Transverse colon (tissue), 4 donors: Measurements from ENCODE around the gene NLGN1. TPM values are rescaled to one million over a fixed set of nuclear protein-coding genes. Genes with fewer than 3 reads are reported as not detected.

ENCODE experiments used
- DNase-seq: peaks from one replicate; pipeline ENCODE4 v3.0.0-alpha.2; 2019
- H3K27ac ChIP-seq, 4 donors: fragments of 200-600 bp; sonication (generic); 2 replicates each; pipeline ENCODE4 v1.5.1; 2016 to 2018; ENCODE audit warnings: inconsistent platforms in 4 of 4
- H3K27me3 ChIP-seq: fragments of 200-600 bp; sonication (generic); 2 replicates; pipeline ENCODE4 v1.5.1; 2017; ENCODE audit warnings: inconsistent platforms
- H3K36me3 ChIP-seq, 4 donors: fragments of 200-600 bp; sonication (generic); 2 replicates each; pipeline ENCODE4 v1.5.1; 2017 to 2019; ENCODE audit warnings: inconsistent platforms in 4 of 4
- H3K4me1 ChIP-seq, 4 donors: fragments of 200-600 bp; sonication (generic); 2 replicates each; pipeline ENCODE4 v1.5.1; 2017 to 2020; ENCODE audit warnings: inconsistent platforms in 4 of 4
- H3K4me3 ChIP-seq, 4 donors: fragments of 200-600 bp; sonication (generic); 1 replicate in 1 of 4; 2 replicates in 3 of 4; pipeline versions ENCODE4 v1.5.1 to v1.6.1; 2017 to 2019; ENCODE audit warnings: inconsistent platforms in 4 of 4
- H3K9me3 ChIP-seq, 2 donors: fragments of 200-600 bp; sonication (generic); 2 replicates each; pipeline ENCODE4 v1.5.1; 2017 to 2019; ENCODE audit warnings: inconsistent platforms in 2 of 2
- EP300 ChIP-seq: sonication (generic); formaldehyde crosslinking; IDR thresholded peaks from one replicate; pipeline ENCODE4 v1.6.1; 2017; ENCODE audit warnings: antibody characterized with exemption, low read depth
- POLR2A ChIP-seq: fragments of 450-650 bp; IDR thresholded peaks from one replicate; pipeline ENCODE4 v1.6.1; 2016; ENCODE audit warnings: antibody characterized with exemption, mild to moderate bottlenecking, moderate library complexity
- POLR2AphosphoS5 ChIP-seq, 3 donors: sonication (generic); formaldehyde crosslinking; IDR thresholded peaks; one replicate each; pipeline ENCODE4 v1.6.1; 2016; ENCODE audit warnings: antibody characterized with exemption in 3 of 3
- WGBS, 2 donors: methylation state at CpG; one replicate each; pipeline ENCODE4 v1.1.5; 2018; ENCODE audit warnings: low coverage in 1 of 2; 5-methylcytosine and 5-hydroxymethylcytosine counted together
- in situ Hi-C, 4 donors: fragments of 200-750 bp; cut with MboI; loops; one replicate each; pipeline versions ENCODE4 v1.15.0 to v1.15.1; 2017; ENCODE audit warnings: low sequenced_read_pairs in 3 of 4, low pct_ligation_motif_present in 1 of 4, low pct_unique_long_range_greater_than_20kb in 1 of 4
- intact Hi-C: fragments of 100-400 bp; cut with DNase I; formaldehyde crosslinking; loops from one replicate; pipeline ENCODE4 v1.15.1; 2023; ENCODE audit warnings: low total_unique reads
- total RNA-seq, 4 donors: library from RNA; depleted of rRNA; stranded (reverse); fragments of >200 nt; gene quantifications; one replicate each; pipeline ENCODE4 v1.1.0, GENCODE V29; 2016
- TF ChIP-seq, protein P1 (sequence below), 5 experiments: fragments of 200-600 bp in 3 of 5; fragments of 450-650 bp in 2 of 5; sonication (generic) in 3 of 5; IDR thresholded peaks; 1 replicate in 2 of 5; 2 replicates in 3 of 5; pipeline ENCODE4 v1.5.1; 2016 to 2017; ENCODE audit warnings: antibody characterized with exemption in 5 of 5, inconsistent platforms in 3 of 5, mild to moderate bottlenecking in 2 of 5, moderate library complexity in 1 of 5

Gene NLGN1
- total RNA-seq, 4 donors from 2014 or later: 0.40 to 5.2 (median 1.9) TPM; not detected in 1

DNA sequence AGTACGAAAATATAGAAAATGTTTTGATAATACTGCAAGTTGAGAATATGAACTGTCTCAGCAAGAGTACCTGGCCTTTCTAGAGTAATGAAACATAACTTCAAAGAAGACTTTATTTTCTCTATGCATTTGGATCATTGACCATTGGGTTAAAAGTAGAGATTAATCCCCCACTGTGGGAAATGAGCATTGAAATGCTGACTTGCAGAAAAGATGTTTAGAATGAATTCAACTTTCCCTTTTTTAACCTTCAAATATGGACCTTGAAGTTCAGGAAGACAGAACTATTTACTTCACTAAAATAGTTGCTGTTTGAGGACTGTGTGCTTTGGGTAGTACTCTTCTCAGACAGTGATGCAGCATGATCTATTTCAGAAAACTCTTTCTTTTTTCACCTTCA, 75.7 kb downstream of the NLGN1 start:
- H3K27ac ChIP-seq: no peak overlapping the region
- no peaks in the 10 kb centered on the region for H3K36me3 ChIP-seq
- H3K27me3 ChIP-seq: no peaks in the 10 kb centered on the region
- no peak for TF ChIP-seq EP300
- TF ChIP-seq POLR2A: no peak
- TF ChIP-seq, protein P1, sequence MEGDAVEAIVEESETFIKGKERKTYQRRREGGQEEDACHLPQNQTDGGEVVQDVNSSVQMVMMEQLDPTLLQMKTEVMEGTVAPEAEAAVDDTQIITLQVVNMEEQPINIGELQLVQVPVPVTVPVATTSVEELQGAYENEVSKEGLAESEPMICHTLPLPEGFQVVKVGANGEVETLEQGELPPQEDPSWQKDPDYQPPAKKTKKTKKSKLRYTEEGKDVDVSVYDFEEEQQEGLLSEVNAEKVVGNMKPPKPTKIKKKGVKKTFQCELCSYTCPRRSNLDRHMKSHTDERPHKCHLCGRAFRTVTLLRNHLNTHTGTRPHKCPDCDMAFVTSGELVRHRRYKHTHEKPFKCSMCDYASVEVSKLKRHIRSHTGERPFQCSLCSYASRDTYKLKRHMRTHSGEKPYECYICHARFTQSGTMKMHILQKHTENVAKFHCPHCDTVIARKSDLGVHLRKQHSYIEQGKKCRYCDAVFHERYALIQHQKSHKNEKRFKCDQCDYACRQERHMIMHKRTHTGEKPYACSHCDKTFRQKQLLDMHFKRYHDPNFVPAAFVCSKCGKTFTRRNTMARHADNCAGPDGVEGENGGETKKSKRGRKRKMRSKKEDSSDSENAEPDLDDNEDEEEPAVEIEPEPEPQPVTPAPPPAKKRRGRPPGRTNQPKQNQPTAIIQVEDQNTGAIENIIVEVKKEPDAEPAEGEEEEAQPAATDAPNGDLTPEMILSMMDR (IDR thresholded peaks at IDR 0.05): no peak
- TF ChIP-seq POLR2AphosphoS5 (IDR thresholded peaks at IDR 0.05): no peak
- in situ Hi-C loops: no loop called here
- H3K4me3 ChIP-seq: no peak overlapping the region
- WGBS, 2 donors: 39 to 50% methylated on average over 1 of the region's 1 CpG
- H3K4me1 ChIP-seq: no peaks in the 10 kb centered on the region
- no peaks in the 10 kb centered on the region for H3K9me3 ChIP-seq
- DNase-seq: no peak
- intact Hi-C loops: no loop called here

GRCh38 chr3:173479301-173479700, 81.8 kb downstream of the NLGN1 start:
- in situ Hi-C loops: no loop called here
- H3K27ac ChIP-seq: no peak overlapping the region
- intact Hi-C loops: no loop called here
- H3K9me3 ChIP-seq: no peaks in the 10 kb centered on the region
- no peaks in the 10 kb centered on the region for H3K36me3 ChIP-seq
- no peaks in the 10 kb centered on the region for H3K27me3 ChIP-seq
- WGBS, 2 donors: 65 to 71% methylated on average over 2 of the region's 2 CpGs
- H3K4me3 ChIP-seq: no peak overlapping the region
- no peak for TF ChIP-seq POLR2AphosphoS5 (IDR thresholded peaks at IDR 0.05)
- TF ChIP-seq, protein P1 (IDR thresholded peaks at IDR 0.05): no peak
- TF ChIP-seq EP300: no peak
- no peak for TF ChIP-seq POLR2A
- DNase-seq: no peak
- H3K4me1 ChIP-seq: no peaks in the 10 kb centered on the region

DNA sequence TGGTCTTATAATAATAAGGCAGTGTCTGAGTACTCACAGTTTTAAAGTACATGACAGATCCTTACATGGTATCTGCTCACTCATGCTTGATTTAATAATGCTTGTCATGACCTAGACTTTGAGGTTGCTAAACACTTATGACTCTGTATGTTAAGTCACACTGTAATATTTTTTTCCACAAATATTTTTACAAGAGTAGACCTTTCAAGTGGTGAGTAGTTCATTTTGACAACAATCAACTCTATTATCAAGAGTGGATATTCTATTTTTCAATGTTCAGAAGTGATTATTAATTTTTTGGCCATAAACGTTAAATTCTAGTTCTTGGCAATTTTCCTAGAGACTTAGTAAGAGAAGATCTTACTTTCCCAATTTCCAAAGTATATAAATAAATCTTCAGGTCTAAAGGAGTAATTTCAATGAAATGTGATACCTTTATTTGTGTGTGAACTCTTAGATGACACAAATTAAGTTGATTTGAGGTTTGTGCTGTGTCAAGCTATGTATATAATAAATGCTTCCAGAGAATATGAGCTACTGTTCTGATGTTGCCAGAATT, 104.5 kb downstream of the NLGN1 start:
- H3K36me3 ChIP-seq: no peaks in the 10 kb centered on the region
- no peaks in the 10 kb centered on the region for H3K27me3 ChIP-seq
- H3K9me3 ChIP-seq: no peaks in the 10 kb centered on the region
- in situ Hi-C loops: no loop called here
- no peak overlapping the region for H3K27ac ChIP-seq
- WGBS, 2 donors: 30 to 32% methylated on average over 1 of the region's 1 CpG
- no peak for TF ChIP-seq EP300
- TF ChIP-seq POLR2A: no peak
- TF ChIP-seq, protein P1 (IDR thresholded peaks at IDR 0.05): no peak
- no peak for TF ChIP-seq POLR2AphosphoS5 (IDR thresholded peaks at IDR 0.05)
- intact Hi-C loops: no loop called here
- no peak overlapping the region for H3K4me3 ChIP-seq
- no peaks in the 10 kb centered on the region for H3K4me1 ChIP-seq
- DNase-seq: no peak

DNA sequence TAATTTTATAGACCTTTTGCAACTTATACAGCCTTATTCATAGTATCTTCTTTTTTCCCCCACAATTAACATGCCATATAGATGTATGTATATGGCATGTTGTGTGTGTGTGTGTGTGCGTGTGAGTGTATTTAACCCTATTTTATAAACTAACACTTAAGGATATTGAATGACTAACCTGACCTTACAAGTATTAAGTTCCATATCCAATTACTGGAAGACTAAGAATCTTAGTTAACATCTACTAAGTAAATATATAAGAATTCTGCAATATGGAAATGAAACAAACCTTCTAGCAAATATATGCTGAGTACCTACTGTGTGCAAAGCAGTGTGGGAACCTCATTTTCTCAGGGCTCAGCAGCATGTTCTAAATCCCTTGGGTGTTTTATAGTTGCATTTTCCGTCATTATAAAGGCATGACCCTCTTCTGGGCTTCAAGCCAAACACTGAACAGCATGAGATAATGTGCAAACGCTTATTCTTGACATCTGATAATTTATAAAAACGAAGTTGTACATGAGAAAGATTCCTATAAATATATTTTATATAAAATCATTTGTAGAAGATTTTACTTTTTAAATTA, 105.5 kb downstream of the NLGN1 start:
- no peak for DNase-seq
- Histone ChIP-seq H3K27me3 (no peaks in the 10 kb centered on the region), H3K9me3 (no peaks in the 10 kb centered on the region), H3K36me3 (no peaks in the 10 kb centered on the region), H3K27ac (no peak overlapping the region), H3K4me1 (no peaks in the 10 kb centered on the region), H3K4me3 (no peak overlapping the region)
- intact Hi-C loops (no loop called here), in situ Hi-C loops (no loop called here)
- TF ChIP-seq, protein P1 (IDR thresholded peaks at IDR 0.05): no peak
- TF ChIP-seq POLR2AphosphoS5 (IDR thresholded peaks at IDR 0.05): no peak
- no peak for TF ChIP-seq EP300
- TF ChIP-seq POLR2A: no peak
- WGBS, 2 donors: 27 to 31% methylated on average over 3 to 4 of the region's 4 CpGs
